GM06990 (cell line): Measurements from ENCODE around the gene TOMM5.

Source experiments
- DNase-seq: peaks from one replicate; pipeline ENCODE4 v3.0.0-alpha.2; 2011; ENCODE audit not compliant: insufficient read length; ENCODE audit errors: extremely low read depth
- H3K27me3 ChIP-seq: replicated peaks from 2 replicates; pipeline ENCODE4 v1.6.0; 2011; ENCODE audit warnings: low read length; ENCODE audit not compliant: control insufficient read depth, insufficient read depth
- H3K36me3 ChIP-seq: 2 replicates; pipeline ENCODE4 v1.5.1; 2011; ENCODE audit warnings: low read length; ENCODE audit not compliant: control insufficient read depth, insufficient read depth
- H3K4me3 ChIP-seq: replicated peaks from 2 replicates; pipeline ENCODE4 v1.5.1; 2011; ENCODE audit warnings: low read depth, mild to moderate bottlenecking, control low read depth, low read length
- TF ChIP-seq, protein P1 (sequence below): IDR thresholded peaks from 2 replicates; pipeline ENCODE4 v1.5.1; 2011; ENCODE audit warnings: low read length, control low read depth, mild to moderate bottlenecking, inconsistent platforms; ENCODE audit not compliant: insufficient read depth, poor library complexity, severe bottlenecking

The TOMM5 gene

GRCh38 chr9:37566716-37567115 is 25.7 kb downstream of the TOMM5 start:
- TF ChIP-seq, protein P1, sequence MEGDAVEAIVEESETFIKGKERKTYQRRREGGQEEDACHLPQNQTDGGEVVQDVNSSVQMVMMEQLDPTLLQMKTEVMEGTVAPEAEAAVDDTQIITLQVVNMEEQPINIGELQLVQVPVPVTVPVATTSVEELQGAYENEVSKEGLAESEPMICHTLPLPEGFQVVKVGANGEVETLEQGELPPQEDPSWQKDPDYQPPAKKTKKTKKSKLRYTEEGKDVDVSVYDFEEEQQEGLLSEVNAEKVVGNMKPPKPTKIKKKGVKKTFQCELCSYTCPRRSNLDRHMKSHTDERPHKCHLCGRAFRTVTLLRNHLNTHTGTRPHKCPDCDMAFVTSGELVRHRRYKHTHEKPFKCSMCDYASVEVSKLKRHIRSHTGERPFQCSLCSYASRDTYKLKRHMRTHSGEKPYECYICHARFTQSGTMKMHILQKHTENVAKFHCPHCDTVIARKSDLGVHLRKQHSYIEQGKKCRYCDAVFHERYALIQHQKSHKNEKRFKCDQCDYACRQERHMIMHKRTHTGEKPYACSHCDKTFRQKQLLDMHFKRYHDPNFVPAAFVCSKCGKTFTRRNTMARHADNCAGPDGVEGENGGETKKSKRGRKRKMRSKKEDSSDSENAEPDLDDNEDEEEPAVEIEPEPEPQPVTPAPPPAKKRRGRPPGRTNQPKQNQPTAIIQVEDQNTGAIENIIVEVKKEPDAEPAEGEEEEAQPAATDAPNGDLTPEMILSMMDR: no peak
- Histone ChIP-seq H3K4me3 (peak overlapping the region; percentile 49), H3K27me3 (no peaks in the 10 kb centered on the region), H3K36me3 (no peaks in the 10 kb centered on the region)
- peak; percentile 50 for DNase-seq

- DNase-seq: peak; percentile 66
- Histone ChIP-seq H3K27me3 (no peaks in the 10 kb centered on the region), H3K4me3 (peak overlapping the region; percentile 49), H3K36me3 (no peaks in the 10 kb centered on the region)
- TF ChIP-seq, protein P1: no peak
Measured at GRCh38 chr9:37565661-37566618, 26.5 kb downstream of the TOMM5 start.

DNA sequence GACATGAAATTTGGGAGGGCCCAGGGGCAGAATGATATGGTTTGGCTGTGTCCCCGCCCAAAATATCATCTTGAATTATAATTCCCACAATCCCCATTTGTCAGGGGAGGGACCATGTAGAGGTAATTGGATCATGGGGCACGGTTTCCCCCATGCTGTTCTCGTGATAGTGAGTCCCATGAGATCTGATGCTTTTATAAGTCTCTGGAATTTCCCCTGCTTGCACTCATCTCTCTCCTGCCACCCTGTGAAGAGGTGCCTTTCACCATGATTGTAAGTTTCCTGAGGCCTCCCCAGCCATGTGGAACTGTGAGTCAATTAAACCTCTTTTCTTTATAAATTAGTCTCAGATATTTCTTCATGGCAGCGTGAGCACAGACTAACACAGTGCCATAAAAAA is 27.5 kb downstream of the TOMM5 start:
- Histone ChIP-seq H3K4me3 (no peak overlapping the region), H3K27me3 (no peaks in the 10 kb centered on the region), H3K36me3 (no peaks in the 10 kb centered on the region)
- no peak for DNase-seq
- TF ChIP-seq, protein P1: no peak

DNA sequence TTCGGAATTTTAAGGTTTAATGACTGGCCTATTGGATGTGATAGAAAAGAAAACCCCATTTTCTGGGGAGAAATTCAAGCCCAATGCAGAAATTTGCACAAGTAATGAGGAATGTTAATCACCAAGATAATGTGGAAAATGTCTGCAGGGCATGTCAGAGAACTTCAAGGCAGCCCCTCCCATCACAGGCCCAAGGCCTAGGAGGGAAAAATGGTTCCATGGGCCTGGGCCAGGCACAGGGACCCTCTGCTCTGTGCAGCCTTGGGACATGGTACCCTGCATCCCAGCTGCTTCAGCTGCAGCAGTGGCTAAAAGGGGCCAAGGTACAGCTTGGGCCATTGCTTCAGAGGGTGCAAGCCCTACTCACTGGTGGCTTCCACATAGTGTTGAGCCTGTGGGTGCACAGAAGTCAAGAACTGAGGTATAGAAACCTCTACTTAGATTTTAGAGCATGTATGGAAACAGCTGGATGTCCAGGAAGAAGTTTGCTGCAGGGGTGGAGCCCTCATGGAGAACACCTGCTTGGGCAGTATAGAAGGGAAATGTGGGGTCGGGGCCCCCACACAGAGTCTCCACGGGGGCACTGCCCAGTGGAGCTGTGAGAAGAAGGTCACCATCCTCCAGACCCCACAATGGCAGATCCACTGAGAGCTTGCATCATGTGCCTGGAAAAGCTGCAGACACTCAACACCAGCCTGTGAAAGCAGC is 28.4 kb downstream of the TOMM5 start:
- TF ChIP-seq, protein P1: no peak
- no peak for DNase-seq
- Histone ChIP-seq H3K36me3 (no peaks in the 10 kb centered on the region), H3K27me3 (no peaks in the 10 kb centered on the region), H3K4me3 (no peak overlapping the region)

DNA sequence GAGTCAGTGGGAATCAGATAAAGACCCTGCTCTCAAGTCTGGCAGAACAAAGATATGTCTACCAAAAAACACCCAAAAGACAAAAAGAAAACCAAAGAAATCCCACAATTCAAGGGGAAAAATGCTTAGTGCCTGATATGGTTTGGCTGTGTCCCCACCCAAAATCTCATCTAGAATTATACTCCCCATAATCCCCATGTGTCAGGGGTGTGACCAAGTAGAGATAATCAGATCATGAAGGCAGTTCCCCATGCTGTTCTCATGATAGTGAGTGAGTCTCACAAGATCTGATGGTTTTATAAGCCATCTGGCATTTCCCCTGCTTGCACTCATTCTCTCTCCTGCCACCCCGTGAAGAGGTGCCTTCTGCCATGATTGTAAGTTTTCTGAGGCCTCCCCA is 29.6 kb downstream of the TOMM5 start:
- no peaks in the 10 kb centered on the region for H3K27me3 ChIP-seq
- no peak overlapping the region for H3K4me3 ChIP-seq
- TF ChIP-seq, protein P1: no peak
- H3K36me3 ChIP-seq: no peaks in the 10 kb centered on the region
- DNase-seq: no peak
